CD4-positive, alpha-beta T cell (primary cell): Measurements from ENCODE around the gene VAPB. TPM values are rescaled to one million over a fixed set of nuclear protein-coding genes. Genes with fewer than 3 reads are reported as not detected.

Experiments
- ATAC-seq: fragments of 200-7000 bp; cut with Tn5 transposase; one replicate; pipeline ENCODE4 v1.10.0; 2022; ENCODE audit warnings: mild to moderate bottlenecking; ENCODE audit not compliant: poor library complexity
- CTCF ChIA-PET: fragments of 350-600 bp; sonication (Branson Sonifier 250); formaldehyde crosslinking; loops from one replicate; lab custom pipeline; 2021; ENCODE audit warnings: antibody characterized with exemption, inconsistent platforms; lab: Charles Lee
- POLR2A ChIA-PET: fragments of 350-600 bp; sonication (Branson Sonifier 250); formaldehyde crosslinking; loops from one replicate; lab custom pipeline; 2021; ENCODE audit warnings: antibody characterized with exemption, inconsistent platforms; lab: Charles Lee
- DNase-seq, 14 experiments: peaks; one replicate each; pipeline ENCODE4 v3.0.0-alpha.2; 2013 to 2020; ENCODE audit warnings: mixed read lengths in 2 of 14
- H3K27ac ChIP-seq, 2 donors: one replicate each; pipeline versions ENCODE4 v1.5.1 to v1.7.0; 2013; ENCODE audit warnings: low read length in 2 of 2, low read depth in 1 of 2, mild to moderate bottlenecking in 1 of 2
- H3K27me3 ChIP-seq, 2 experiments: 1 replicate in 1 of 2; 2 replicates in 1 of 2; pipeline versions ENCODE4 v1.6.1 to v1.7.0; 2013; ENCODE audit warnings: low read length in 2 of 2, control low read depth in 1 of 2, mild to moderate bottlenecking in 1 of 2, moderate library complexity in 1 of 2; ENCODE audit not compliant: insufficient read depth in 2 of 2, control insufficient read depth in 1 of 2
- H3K36me3 ChIP-seq: one replicate; pipeline ENCODE4 v1.6.1; 2013; ENCODE audit warnings: low read length, control low read depth; ENCODE audit not compliant: insufficient read depth
- H3K4me1 ChIP-seq: one replicate; pipeline ENCODE4 v1.6.1; 2013; ENCODE audit warnings: low read length, control low read depth; ENCODE audit not compliant: insufficient read depth
- H3K4me3 ChIP-seq: one replicate; pipeline ENCODE4 v1.5.1; 2013; ENCODE audit warnings: mild to moderate bottlenecking, low read length, moderate library complexity
- H3K9me3 ChIP-seq, 2 experiments: 1 replicate in 1 of 2; 2 replicates in 1 of 2; pipeline versions ENCODE4 v1.6.1 to v1.7.0; 2013; ENCODE audit warnings: low read length in 2 of 2, mild to moderate bottlenecking in 2 of 2, control low read depth in 1 of 2, moderate library complexity in 1 of 2; ENCODE audit not compliant: control insufficient read depth in 1 of 2, insufficient read depth in 1 of 2
- H3K27ac Mint-ChIP-seq: one replicate; pipeline ENCODE4 v1.8.0; 2020; ENCODE audit warnings: mixed read lengths
- H3K27me3 Mint-ChIP-seq: one replicate; pipeline ENCODE4 v1.8.0; 2021; ENCODE audit warnings: mixed read lengths
- H3K36me3 Mint-ChIP-seq: one replicate; pipeline ENCODE4 v1.8.0; 2021; ENCODE audit warnings: low read depth, mixed read lengths
- H3K4me1 Mint-ChIP-seq: one replicate; pipeline ENCODE4 v1.8.0; 2021; ENCODE audit warnings: low read depth, mixed read lengths
- H3K4me3 Mint-ChIP-seq: one replicate; pipeline ENCODE4 v1.8.0; 2020; ENCODE audit warnings: mild to moderate bottlenecking, mixed read lengths
- H3K9me3 Mint-ChIP-seq: one replicate; pipeline ENCODE4 v1.8.0; 2020; ENCODE audit warnings: mixed read lengths
- intact Hi-C, 2 experiments: fragments of 100-400 bp; cut with DNase I in 1 of 2; cut with micrococcal nuclease in 1 of 2; formaldehyde crosslinking; loops; one replicate each; pipeline versions ENCODE4 v1.15.1 to v1.9.0; 2023 to 2025; cut with DNase I, micrococcal nuclease
- total RNA-seq, 174 experiments: library from RNA in 2 of 174; stranded (reverse) in 2 of 174; gene quantifications; one replicate each; pipeline ENCODE4 v1.2.3 and lab custom pipeline; 2021 to 2026
- TF ChIP-seq, protein P1 (sequence below): fragments of 200-600 bp; IDR thresholded peaks from one replicate; pipeline ENCODE4 v1.8.0; 2022; ENCODE audit warnings: antibody characterized with exemption, mild to moderate bottlenecking

The VAPB gene
- total RNA-seq, 2 experiments from 2014 or later, result 25.2 to 29.4 TPM

GRCh38 chr20:58433759-58434158, 44.7 kb downstream of the VAPB start:
- POLR2A ChIA-PET, result interaction anchor here (1.6 kb wide), 1 partner anchor 45 kb away, joined by 4 read pairs; the partner anchor contains the start of gene VAPB
- ATAC-seq (no peak), DNase-seq (no peak)
- H3K27ac Mint-ChIP-seq, result peak overlapping the region; percentile 47
- TF ChIP-seq, protein P1, sequence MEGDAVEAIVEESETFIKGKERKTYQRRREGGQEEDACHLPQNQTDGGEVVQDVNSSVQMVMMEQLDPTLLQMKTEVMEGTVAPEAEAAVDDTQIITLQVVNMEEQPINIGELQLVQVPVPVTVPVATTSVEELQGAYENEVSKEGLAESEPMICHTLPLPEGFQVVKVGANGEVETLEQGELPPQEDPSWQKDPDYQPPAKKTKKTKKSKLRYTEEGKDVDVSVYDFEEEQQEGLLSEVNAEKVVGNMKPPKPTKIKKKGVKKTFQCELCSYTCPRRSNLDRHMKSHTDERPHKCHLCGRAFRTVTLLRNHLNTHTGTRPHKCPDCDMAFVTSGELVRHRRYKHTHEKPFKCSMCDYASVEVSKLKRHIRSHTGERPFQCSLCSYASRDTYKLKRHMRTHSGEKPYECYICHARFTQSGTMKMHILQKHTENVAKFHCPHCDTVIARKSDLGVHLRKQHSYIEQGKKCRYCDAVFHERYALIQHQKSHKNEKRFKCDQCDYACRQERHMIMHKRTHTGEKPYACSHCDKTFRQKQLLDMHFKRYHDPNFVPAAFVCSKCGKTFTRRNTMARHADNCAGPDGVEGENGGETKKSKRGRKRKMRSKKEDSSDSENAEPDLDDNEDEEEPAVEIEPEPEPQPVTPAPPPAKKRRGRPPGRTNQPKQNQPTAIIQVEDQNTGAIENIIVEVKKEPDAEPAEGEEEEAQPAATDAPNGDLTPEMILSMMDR, result no peak
- no peak overlapping the region for H3K27ac ChIP-seq
- peaks cover 15% of the 10 kb centered on the region for H3K36me3 ChIP-seq
- no peaks in the 10 kb centered on the region for H3K27me3 Mint-ChIP-seq
- peaks cover 51% of the 10 kb centered on the region for H3K4me1 Mint-ChIP-seq
- no peaks in the 10 kb centered on the region for H3K27me3 ChIP-seq
- H3K9me3 Mint-ChIP-seq, result no peaks in the 10 kb centered on the region
- peaks cover 73% of the 10 kb centered on the region for H3K36me3 Mint-ChIP-seq
- CTCF ChIA-PET, result no interaction called here
- no peaks in the 10 kb centered on the region for H3K9me3 ChIP-seq
- intact Hi-C loops, result no loop called here
- no peak overlapping the region for H3K4me3 Mint-ChIP-seq
- H3K4me1 ChIP-seq, result no peaks in the 10 kb centered on the region
- H3K4me3 ChIP-seq, result no peak overlapping the region

GRCh38 chr20:58434326-58434725, 45.3 kb downstream of the VAPB start:
- intact Hi-C loops, result no loop called here
- H3K27me3 ChIP-seq, result no peaks in the 10 kb centered on the region
- Mint-ChIP-seq H3K27ac (no peak overlapping the region), H3K36me3 (peaks cover 77% of the 10 kb centered on the region), H3K27me3 (no peaks in the 10 kb centered on the region), H3K4me1 (peaks cover 51% of the 10 kb centered on the region), H3K4me3 (no peak overlapping the region), H3K9me3 (no peaks in the 10 kb centered on the region)
- ATAC-seq, result no peak
- no peak overlapping the region for H3K27ac ChIP-seq
- no peak for DNase-seq
- ChIA-PET CTCF (no interaction called here), POLR2A (interaction anchor here (1.6 kb wide), 1 partner anchor 45 kb away, joined by 4 read pairs; the partner anchor contains the start of gene VAPB)
- no peaks in the 10 kb centered on the region for H3K9me3 ChIP-seq
- H3K36me3 ChIP-seq, result peaks cover 14% of the 10 kb centered on the region
- no peaks in the 10 kb centered on the region for H3K4me1 ChIP-seq
- H3K4me3 ChIP-seq, result no peak overlapping the region
- TF ChIP-seq, protein P1, result no peak

- TF ChIP-seq, protein P1, result no peak
- H3K36me3 ChIP-seq, result peaks cover 20% of the 10 kb centered on the region
- H3K9me3 ChIP-seq, result no peaks in the 10 kb centered on the region
- DNase-seq (no peak), ATAC-seq (no peak)
- no peaks in the 10 kb centered on the region for H3K27me3 Mint-ChIP-seq
- H3K9me3 Mint-ChIP-seq, result no peaks in the 10 kb centered on the region
- ChIA-PET CTCF (interaction anchor here (1.1 kb wide), 1 partner anchor 787 kb away, joined by 3 read pairs; no protein-coding TSS in a partner anchor), POLR2A (no interaction called here)
- peak overlapping the region; percentile 27 for H3K27ac Mint-ChIP-seq
- no peak overlapping the region for H3K4me3 Mint-ChIP-seq
- H3K27ac ChIP-seq, result no peak overlapping the region
- no peaks in the 10 kb centered on the region for H3K27me3 ChIP-seq
- H3K4me1 Mint-ChIP-seq, result peaks cover 51% of the 10 kb centered on the region
- H3K4me3 ChIP-seq, result no peak overlapping the region
- intact Hi-C loops, result no loop called here
- H3K4me1 ChIP-seq, result no peaks in the 10 kb centered on the region
- peaks cover 86% of the 10 kb centered on the region for H3K36me3 Mint-ChIP-seq
These were observed 46.2 kb downstream of the VAPB start for GRCh38 chr20:58435237-58435636.
